C4-2B (cell line): ENCODE measurements around the gene UGT2B17.
"Not testable (repeated sequence)": the region's sequence is repeated elsewhere in the genome, so short reads cannot be mapped to it uniquely, and the experiment has no call there.

Source experiments
- ZFX ChIP-seq: fragments of 450-650 bp; IDR thresholded peaks from 2 replicates; pipeline ENCODE4 v1.6.1; 2017
- TF ChIP-seq, protein P1 (sequence below): fragments of 450-650 bp; conservative IDR thresholded peaks from 2 replicates; pipeline ENCODE4 v1.5.1; 2017; ENCODE audit warnings: mild to moderate bottlenecking

DNA sequence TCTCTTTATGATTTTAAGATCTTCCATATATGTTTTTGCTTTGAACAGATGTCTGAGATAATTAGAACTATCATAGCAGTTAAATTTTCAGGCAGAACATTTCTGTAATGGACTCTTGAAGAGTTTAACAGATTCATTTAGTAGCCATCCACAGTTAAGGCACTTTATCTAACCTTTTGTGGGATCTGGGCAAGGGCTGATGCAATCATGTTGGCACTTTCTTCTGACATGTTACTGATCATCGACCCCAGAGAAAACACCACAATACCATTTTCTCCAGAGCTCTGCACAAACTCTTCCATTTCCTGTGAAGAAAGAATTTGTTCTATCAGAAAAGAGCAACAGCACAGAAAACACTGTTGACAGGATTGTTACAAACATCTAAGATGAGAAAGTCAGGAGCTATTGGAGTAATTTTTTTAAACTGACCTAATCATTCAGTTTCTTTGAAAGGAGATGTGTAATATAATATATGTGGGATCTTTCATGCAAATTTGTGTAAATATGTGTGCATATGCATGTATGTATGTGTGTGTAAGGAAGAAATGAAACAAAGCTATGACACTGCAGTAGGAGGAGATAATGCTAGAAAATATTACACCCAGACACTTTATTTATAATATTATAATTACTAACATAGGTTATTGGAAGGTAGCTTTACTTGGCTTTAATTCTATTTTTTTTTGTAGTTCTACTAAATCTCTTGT, 15.6 kb downstream of the UGT2B17 start:
- TF ChIP-seq, protein P1, sequence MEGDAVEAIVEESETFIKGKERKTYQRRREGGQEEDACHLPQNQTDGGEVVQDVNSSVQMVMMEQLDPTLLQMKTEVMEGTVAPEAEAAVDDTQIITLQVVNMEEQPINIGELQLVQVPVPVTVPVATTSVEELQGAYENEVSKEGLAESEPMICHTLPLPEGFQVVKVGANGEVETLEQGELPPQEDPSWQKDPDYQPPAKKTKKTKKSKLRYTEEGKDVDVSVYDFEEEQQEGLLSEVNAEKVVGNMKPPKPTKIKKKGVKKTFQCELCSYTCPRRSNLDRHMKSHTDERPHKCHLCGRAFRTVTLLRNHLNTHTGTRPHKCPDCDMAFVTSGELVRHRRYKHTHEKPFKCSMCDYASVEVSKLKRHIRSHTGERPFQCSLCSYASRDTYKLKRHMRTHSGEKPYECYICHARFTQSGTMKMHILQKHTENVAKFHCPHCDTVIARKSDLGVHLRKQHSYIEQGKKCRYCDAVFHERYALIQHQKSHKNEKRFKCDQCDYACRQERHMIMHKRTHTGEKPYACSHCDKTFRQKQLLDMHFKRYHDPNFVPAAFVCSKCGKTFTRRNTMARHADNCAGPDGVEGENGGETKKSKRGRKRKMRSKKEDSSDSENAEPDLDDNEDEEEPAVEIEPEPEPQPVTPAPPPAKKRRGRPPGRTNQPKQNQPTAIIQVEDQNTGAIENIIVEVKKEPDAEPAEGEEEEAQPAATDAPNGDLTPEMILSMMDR: not testable (repeated sequence)
- not testable (repeated sequence) for TF ChIP-seq ZFX
